ENCODE data around the gene SPATA7. TPM values are rescaled to one million over a fixed set of nuclear protein-coding genes. Genes with fewer than 3 reads are reported as not detected.

SPATA7 gene
- total and polyA plus RNA-seq, 9 of the 15 experiments (the other 6 are each of a cell fraction or from before 2014, with no cell fraction given): 0.80 to 3.3 (median 2.5) TPM

GRCh38 chr14:88379706-88380343, 5.6 kb upstream of the SPATA7 start (continued):
- TF ChIP-seq, protein P1, sequence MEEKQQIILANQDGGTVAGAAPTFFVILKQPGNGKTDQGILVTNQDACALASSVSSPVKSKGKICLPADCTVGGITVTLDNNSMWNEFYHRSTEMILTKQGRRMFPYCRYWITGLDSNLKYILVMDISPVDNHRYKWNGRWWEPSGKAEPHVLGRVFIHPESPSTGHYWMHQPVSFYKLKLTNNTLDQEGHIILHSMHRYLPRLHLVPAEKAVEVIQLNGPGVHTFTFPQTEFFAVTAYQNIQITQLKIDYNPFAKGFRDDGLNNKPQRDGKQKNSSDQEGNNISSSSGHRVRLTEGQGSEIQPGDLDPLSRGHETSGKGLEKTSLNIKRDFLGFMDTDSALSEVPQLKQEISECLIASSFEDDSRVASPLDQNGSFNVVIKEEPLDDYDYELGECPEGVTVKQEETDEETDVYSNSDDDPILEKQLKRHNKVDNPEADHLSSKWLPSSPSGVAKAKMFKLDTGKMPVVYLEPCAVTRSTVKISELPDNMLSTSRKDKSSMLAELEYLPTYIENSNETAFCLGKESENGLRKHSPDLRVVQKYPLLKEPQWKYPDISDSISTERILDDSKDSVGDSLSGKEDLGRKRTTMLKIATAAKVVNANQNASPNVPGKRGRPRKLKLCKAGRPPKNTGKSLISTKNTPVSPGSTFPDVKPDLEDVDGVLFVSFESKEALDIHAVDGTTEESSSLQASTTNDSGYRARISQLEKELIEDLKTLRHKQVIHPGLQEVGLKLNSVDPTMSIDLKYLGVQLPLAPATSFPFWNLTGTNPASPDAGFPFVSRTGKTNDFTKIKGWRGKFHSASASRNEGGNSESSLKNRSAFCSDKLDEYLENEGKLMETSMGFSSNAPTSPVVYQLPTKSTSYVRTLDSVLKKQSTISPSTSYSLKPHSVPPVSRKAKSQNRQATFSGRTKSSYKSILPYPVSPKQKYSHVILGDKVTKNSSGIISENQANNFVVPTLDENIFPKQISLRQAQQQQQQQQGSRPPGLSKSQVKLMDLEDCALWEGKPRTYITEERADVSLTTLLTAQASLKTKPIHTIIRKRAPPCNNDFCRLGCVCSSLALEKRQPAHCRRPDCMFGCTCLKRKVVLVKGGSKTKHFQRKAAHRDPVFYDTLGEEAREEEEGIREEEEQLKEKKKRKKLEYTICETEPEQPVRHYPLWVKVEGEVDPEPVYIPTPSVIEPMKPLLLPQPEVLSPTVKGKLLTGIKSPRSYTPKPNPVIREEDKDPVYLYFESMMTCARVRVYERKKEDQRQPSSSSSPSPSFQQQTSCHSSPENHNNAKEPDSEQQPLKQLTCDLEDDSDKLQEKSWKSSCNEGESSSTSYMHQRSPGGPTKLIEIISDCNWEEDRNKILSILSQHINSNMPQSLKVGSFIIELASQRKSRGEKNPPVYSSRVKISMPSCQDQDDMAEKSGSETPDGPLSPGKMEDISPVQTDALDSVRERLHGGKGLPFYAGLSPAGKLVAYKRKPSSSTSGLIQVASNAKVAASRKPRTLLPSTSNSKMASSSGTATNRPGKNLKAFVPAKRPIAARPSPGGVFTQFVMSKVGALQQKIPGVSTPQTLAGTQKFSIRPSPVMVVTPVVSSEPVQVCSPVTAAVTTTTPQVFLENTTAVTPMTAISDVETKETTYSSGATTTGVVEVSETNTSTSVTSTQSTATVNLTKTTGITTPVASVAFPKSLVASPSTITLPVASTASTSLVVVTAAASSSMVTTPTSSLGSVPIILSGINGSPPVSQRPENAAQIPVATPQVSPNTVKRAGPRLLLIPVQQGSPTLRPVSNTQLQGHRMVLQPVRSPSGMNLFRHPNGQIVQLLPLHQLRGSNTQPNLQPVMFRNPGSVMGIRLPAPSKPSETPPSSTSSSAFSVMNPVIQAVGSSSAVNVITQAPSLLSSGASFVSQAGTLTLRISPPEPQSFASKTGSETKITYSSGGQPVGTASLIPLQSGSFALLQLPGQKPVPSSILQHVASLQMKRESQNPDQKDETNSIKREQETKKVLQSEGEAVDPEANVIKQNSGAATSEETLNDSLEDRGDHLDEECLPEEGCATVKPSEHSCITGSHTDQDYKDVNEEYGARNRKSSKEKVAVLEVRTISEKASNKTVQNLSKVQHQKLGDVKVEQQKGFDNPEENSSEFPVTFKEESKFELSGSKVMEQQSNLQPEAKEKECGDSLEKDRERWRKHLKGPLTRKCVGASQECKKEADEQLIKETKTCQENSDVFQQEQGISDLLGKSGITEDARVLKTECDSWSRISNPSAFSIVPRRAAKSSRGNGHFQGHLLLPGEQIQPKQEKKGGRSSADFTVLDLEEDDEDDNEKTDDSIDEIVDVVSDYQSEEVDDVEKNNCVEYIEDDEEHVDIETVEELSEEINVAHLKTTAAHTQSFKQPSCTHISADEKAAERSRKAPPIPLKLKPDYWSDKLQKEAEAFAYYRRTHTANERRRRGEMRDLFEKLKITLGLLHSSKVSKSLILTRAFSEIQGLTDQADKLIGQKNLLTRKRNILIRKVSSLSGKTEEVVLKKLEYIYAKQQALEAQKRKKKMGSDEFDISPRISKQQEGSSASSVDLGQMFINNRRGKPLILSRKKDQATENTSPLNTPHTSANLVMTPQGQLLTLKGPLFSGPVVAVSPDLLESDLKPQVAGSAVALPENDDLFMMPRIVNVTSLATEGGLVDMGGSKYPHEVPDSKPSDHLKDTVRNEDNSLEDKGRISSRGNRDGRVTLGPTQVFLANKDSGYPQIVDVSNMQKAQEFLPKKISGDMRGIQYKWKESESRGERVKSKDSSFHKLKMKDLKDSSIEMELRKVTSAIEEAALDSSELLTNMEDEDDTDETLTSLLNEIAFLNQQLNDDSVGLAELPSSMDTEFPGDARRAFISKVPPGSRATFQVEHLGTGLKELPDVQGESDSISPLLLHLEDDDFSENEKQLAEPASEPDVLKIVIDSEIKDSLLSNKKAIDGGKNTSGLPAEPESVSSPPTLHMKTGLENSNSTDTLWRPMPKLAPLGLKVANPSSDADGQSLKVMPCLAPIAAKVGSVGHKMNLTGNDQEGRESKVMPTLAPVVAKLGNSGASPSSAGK (IDR thresholded peaks at IDR 0.05): no peak
- TF ChIP-seq U2AF2 (optimal IDR thresholded peaks at IDR 0.05; ENCODE audit: low read depth, low read length): no peak
- no peak for TF ChIP-seq PCBP1 (IDR thresholded peaks at IDR 0.05; ENCODE audit: low read depth, low read length, poor library complexity, severe bottlenecking)
- TF ChIP-seq, protein P2, sequence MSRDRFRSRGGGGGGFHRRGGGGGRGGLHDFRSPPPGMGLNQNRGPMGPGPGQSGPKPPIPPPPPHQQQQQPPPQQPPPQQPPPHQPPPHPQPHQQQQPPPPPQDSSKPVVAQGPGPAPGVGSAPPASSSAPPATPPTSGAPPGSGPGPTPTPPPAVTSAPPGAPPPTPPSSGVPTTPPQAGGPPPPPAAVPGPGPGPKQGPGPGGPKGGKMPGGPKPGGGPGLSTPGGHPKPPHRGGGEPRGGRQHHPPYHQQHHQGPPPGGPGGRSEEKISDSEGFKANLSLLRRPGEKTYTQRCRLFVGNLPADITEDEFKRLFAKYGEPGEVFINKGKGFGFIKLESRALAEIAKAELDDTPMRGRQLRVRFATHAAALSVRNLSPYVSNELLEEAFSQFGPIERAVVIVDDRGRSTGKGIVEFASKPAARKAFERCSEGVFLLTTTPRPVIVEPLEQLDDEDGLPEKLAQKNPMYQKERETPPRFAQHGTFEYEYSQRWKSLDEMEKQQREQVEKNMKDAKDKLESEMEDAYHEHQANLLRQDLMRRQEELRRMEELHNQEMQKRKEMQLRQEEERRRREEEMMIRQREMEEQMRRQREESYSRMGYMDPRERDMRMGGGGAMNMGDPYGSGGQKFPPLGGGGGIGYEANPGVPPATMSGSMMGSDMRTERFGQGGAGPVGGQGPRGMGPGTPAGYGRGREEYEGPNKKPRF (IDR thresholded peaks at IDR 0.05; ENCODE audit: low read depth, low read length): no peak
- no peak for TF ChIP-seq HCFC1 (IDR thresholded peaks at IDR 0.05; ENCODE audit: low read depth, low read length)
- no peak for TF ChIP-seq STAG1 (CRISPR knock-in tag; IDR thresholded peaks at IDR 0.05; ENCODE audit: borderline replicate concordance)
- no peak for TF ChIP-seq ZFP30 (CRISPR knock-in tag; IDR thresholded peaks at IDR 0.05; ENCODE audit: borderline replicate concordance)
- TF ChIP-seq EHMT2 (IDR thresholded peaks at IDR 0.05): no peak
